ENCODE measurements around the gene VPS8.

GRCh38 chr3:184880276-184881019 lies 68.5 kb downstream of the VPS8 start:
- no peak for TF ChIP-seq CTCF (IDR thresholded peaks at IDR 0.05; ENCODE audit: low read length)
- TF ChIP-seq EZH2 (IDR thresholded peaks at IDR 0.05; ENCODE audit: borderline replicate concordance, low read length) = no peak

Data from OCI-LY1 (cell line).